Epithelial cell of prostate (primary cell): Measurements from ENCODE around the gene DNAJB6.

ENCODE experiments used
- DNase-seq: peaks from one replicate; pipeline ENCODE4 v3.0.0-alpha.2; 2011; ENCODE audit warnings: low read depth, low spot score
- H3K27ac ChIP-seq: fragments of 450-650 bp; 2 replicates; pipeline ENCODE4 v1.5.1; 2017; ENCODE audit warnings: mild to moderate bottlenecking

Gene DNAJB6

GRCh38 chr7:157405914-157406810, 69.4 kb downstream of the DNAJB6 start:
- no peak overlapping the region for H3K27ac ChIP-seq
- DNase-seq: no peak

- H3K27ac ChIP-seq: no peak overlapping the region
- no peak for DNase-seq
These were observed 70.2 kb downstream of the DNAJB6 start for GRCh38 chr7:157406971-157407370.

DNA sequence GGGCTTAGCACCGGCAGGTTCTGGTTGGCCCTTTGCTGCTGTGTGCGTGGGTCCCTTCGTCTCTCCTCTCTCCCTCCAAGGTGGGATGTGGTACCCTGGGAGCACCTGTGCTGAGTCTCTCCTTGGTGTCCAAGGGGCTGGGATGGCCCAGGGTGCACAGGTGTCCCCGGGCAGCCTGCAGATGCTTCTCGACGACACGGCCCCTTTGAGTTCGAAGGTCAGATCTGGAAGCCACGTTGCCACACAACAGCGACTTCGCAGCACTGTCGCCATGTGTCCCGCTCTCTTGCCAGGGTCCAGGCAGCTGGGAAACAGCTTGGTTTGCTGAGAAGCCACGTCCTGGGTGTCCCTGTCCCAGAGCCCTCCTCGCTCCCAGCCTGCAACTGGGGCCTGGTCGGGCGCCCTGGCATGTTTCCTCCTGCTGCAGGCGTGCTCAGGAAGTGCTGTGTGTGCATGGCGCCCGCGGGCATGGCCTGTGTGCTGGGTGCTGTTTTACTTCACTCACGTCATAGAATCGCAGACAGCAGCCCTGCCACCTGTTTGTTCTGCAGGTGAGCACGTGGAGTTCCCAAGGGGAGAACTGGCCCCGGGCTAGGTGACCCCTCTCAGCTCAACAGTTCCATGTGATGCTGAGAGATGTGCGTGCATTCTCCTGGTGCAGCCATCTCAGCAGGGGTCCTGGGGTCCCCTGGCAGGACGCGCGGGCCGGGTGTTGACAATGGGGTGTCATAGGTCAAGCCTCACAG, 70.9 kb downstream of the DNAJB6 start:
- no peak overlapping the region for H3K27ac ChIP-seq
- DNase-seq: no peak

- no peak overlapping the region for H3K27ac ChIP-seq
- DNase-seq: no peak
These were observed 71.7 kb downstream of the DNAJB6 start for GRCh38 chr7:157408258-157409101.

- DNase-seq: no peak
- H3K27ac ChIP-seq: no peak overlapping the region
These were observed 72.4 kb downstream of the DNAJB6 start for GRCh38 chr7:157409149-157409752.

GRCh38 chr7:157409753-157410727, 73.2 kb downstream of the DNAJB6 start:
- no peak for DNase-seq
- H3K27ac ChIP-seq: no peak overlapping the region

GRCh38 chr7:157410831-157411556, 74.2 kb downstream of the DNAJB6 start:
- no peak for DNase-seq
- H3K27ac ChIP-seq: no peak overlapping the region

GRCh38 chr7:157411580-157411979, 74.8 kb downstream of the DNAJB6 start:
- no peak for DNase-seq
- H3K27ac ChIP-seq: no peak overlapping the region

DNA sequence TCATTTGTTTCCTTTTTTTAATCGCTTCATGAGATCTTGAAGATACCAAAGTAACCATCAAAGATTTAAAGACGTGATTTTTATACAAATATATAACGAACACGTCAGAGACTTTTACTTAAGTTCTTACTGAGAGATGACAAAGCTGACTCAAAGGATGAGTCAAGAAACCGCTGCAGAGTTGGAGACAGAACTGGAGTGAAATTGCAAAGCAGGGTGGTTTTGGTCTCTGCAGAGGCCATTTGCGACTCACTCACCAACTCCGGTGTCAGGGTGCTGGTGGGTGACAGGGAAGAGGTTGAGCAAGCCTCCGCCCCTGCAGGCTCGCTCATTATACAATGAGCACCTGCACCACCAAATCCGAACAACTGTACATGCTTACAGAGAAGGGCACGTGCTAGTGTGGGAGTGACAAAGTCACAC, 75.2 kb downstream of the DNAJB6 start:
- no peak overlapping the region for H3K27ac ChIP-seq
- DNase-seq: peak; percentile 40

DNA sequence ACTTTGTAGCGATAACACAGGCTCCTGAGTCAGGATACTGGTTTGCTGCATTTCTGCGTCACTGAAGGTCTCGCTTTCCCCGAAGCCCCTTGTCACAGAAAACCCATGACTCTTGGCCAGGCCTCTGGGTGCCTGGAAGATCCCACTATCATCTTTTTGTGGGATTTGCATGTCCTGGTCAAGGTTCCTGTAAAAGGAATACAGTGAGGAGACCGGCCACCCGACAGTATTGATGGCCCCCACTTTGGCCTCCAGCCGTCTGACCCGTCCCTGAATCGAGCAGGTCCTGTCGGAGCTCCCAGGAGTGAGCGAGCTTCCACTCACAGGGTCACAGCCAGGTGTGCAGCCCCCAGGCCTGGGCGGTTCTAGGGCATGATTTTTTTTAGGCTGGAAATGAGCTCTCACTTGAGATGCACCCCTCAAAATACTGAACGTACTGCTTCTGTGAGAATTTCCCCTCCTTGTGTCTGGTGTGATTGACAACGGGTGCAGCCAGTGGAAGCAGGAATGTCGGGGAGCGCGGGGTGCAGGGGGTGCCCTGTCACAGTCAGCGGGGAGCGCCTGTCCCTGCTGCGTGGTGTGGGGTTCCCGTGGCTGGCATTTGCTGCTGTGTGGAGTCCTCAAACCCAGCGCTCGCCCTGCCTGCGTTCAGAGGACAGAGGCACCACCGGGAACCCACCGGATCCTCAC, 75.8 kb downstream of the DNAJB6 start:
- no peak overlapping the region for H3K27ac ChIP-seq
- no peak for DNase-seq

DNA sequence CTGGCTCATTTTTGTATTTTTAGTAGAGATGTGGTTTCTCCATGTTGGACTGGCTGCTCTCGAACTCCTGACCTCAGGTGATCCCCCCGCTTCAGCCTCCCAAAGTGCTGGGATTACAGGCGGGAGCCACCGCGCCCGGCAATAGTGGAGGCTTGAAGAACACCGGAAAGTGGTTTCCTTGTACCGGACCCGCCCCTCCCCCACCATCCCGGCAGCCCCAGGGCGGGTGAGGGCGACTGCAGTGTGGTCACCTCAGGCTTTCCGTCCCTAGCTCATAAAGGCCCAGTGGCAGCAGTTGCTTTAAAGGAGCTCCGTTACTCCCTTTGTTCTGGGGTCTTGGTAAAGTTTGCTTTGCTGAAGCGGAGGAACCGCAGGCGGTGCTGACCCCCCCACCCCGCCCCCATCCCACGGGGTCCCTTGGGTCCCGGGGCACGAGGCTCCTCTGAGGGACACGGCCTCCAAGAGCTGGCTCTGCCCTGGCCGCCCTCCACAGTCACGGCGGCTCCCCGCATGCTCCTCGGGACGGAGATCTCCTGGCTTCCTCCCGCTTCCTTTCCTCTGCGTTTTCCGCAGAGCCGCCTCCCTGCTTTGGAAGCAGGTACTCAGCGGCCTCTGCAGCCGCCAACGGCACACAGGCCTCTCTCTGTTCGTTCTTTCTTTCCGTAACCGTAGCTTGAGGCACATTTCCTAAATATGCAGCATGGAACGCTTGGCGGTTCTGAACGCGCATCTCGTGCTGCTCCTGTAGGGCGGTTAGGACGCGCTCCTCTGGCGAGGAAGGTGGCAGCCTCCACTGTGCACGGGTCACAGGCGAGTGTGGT, 77.3 kb downstream of the DNAJB6 start:
- H3K27ac ChIP-seq: no peak overlapping the region
- no peak for DNase-seq

- no peak for DNase-seq
- no peak overlapping the region for H3K27ac ChIP-seq
These were observed 77.9 kb downstream of the DNAJB6 start for GRCh38 chr7:157414702-157415096.

DNA sequence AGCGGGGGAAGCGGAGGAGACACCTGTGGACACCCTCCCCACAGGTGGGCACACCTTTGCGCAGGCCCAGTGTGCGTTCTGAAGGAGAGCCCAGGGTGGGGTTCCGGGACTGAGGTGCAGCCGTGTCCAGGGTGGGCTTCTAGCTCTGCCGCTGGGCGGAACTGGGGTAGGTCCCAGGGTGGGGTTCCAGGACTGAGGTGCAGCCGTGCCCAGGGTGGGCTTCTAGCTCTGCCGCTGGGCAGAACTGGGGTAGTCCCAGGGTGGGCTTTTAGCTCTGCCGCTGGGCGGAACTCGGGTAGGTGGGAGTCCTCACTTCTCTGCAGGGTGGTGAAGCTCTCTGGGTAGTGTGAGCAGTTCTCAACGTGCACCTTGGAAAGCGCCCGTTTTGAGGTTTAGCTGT, 78.7 kb downstream of the DNAJB6 start:
- H3K27ac ChIP-seq: no peak overlapping the region
- DNase-seq: no peak

DNA sequence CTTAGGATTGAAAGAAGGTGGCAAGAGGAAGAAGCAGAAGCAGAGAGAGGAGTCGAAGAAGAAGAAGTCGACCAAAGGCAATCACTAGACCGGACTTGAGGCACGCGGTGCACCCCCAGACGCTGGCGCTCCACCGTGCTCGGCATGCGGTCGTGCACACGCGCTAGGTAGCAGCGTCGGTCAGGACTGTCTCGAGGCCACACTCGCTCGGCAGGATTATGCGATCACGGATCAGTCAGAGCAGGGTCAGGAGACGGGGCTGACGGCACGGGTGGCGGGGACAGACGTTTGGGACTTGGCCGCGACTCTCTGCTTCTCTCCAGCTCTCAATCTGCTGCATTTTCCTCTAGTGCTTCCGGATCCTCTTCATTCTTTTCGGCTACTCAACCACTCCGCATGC, 79.2 kb downstream of the DNAJB6 start:
- no peak for DNase-seq
- no peak overlapping the region for H3K27ac ChIP-seq

GRCh38 chr7:157418204-157419034, 81.6 kb downstream of the DNAJB6 start:
- DNase-seq: no peak
- H3K27ac ChIP-seq: no peak overlapping the region

- H3K27ac ChIP-seq: no peak overlapping the region
- DNase-seq: no peak
These were observed 82.2 kb downstream of the DNAJB6 start for GRCh38 chr7:157419035-157419293.
